Measurements from ENCODE around the gene PPIF.

DNA sequence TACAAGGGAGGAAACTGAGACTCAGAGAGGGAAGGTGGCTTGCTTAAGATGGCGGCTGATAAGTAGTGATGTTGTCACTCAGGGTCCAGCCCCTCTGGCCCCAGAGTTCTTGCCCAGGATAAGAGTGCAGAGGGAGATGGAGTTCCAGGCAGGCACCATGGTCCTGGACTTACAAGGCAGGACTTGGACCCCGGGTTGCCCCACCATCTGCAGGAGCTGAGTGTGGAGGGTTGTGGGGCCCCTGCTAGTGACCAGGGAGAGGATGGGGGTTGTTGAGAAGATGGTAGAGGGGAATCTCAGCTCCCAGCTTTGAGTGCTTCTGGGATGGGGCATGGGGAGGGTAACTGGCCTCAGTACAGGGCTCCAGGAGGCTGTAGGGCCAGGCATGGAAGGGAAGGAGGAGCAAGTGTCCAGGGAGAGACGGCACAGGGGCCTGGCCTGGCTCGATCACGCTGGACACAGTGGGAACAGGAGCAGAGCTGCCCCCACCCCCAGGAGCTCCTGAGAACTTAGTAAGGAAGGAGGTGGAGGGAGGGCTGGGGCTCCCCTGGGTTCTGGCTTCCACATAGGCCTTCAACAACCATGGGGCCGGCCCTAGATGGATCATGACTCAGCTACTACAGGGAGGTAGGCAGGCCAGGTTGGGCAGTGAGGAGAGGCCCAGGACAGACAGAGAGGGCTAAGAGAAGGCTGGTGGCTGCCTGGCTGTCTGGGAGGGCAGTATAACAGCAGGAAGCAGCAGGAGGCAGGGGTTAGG is 28.2 kb downstream of the PPIF start:
- TF ChIP-seq, protein P1, sequence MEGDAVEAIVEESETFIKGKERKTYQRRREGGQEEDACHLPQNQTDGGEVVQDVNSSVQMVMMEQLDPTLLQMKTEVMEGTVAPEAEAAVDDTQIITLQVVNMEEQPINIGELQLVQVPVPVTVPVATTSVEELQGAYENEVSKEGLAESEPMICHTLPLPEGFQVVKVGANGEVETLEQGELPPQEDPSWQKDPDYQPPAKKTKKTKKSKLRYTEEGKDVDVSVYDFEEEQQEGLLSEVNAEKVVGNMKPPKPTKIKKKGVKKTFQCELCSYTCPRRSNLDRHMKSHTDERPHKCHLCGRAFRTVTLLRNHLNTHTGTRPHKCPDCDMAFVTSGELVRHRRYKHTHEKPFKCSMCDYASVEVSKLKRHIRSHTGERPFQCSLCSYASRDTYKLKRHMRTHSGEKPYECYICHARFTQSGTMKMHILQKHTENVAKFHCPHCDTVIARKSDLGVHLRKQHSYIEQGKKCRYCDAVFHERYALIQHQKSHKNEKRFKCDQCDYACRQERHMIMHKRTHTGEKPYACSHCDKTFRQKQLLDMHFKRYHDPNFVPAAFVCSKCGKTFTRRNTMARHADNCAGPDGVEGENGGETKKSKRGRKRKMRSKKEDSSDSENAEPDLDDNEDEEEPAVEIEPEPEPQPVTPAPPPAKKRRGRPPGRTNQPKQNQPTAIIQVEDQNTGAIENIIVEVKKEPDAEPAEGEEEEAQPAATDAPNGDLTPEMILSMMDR (conservative IDR thresholded peaks at IDR 0.05; ENCODE audit: low read depth, low read length) = no peak
- TF ChIP-seq RAD21 (IDR thresholded peaks at IDR 0.05; ENCODE audit: low read length) = no peak
- TF ChIP-seq CEBPB (IDR thresholded peaks at IDR 0.05; ENCODE audit: low read depth, low read length) = no peak
- no peak for TF ChIP-seq POLR2A (IDR thresholded peaks at IDR 0.05; ENCODE audit: low read depth, low read length)
- TF ChIP-seq, protein P2, sequence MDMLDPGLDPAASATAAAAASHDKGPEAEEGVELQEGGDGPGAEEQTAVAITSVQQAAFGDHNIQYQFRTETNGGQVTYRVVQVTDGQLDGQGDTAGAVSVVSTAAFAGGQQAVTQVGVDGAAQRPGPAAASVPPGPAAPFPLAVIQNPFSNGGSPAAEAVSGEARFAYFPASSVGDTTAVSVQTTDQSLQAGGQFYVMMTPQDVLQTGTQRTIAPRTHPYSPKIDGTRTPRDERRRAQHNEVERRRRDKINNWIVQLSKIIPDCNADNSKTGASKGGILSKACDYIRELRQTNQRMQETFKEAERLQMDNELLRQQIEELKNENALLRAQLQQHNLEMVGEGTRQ (IDR thresholded peaks at IDR 0.05; ENCODE audit: low read depth, low read length) = no peak
- no peak for TF ChIP-seq RFX5 (IDR thresholded peaks at IDR 0.05; ENCODE audit: low read depth, low read length)
